Panc1 (cell line): ENCODE results near the gene TMPRSS3. TPM values are rescaled to one million over a fixed set of nuclear protein-coding genes. Genes with fewer than 3 reads are reported as not detected.

ENCODE experiments used
- ATAC-seq: fragments of 200-7000 bp; cut with Tn5 transposase; 2 replicates; pipeline ENCODE4 v1.9.1; 2020; ENCODE audit warnings: mild to moderate bottlenecking, moderate library complexity
- BruUV-seq: library from RNA; stranded (reverse); fragments of 400-500 nt; replicated peaks from 2 replicates; lab custom pipeline; 2021; lab: Mats Ljungman, UMichigan
- CTCF ChIA-PET: fragments of 300-600 bp; sonication (Branson Sonifier 250); formaldehyde crosslinking; loops from one replicate; lab custom pipeline; 2022; ENCODE audit warnings: antibody characterized with exemption; lab: Charles Lee
- POLR2A ChIA-PET: fragments of 300-600 bp; sonication (Branson Sonifier 250); formaldehyde crosslinking; loops from one replicate; lab custom pipeline; 2022; ENCODE audit warnings: antibody characterized with exemption; lab: Charles Lee
- DNase-seq: peaks from one replicate; pipeline ENCODE4 v3.0.0-alpha.2; 2010; ENCODE audit warnings: low read depth, low spot score
- H3K27ac ChIP-seq: 2 replicates; pipeline ENCODE4 v1.5.1; 2011; ENCODE audit warnings: mild to moderate bottlenecking, low read length, inconsistent platforms
- H3K27me3 ChIP-seq: fragments of 200-500 bp; sonication (Bioruptor generic); 2 replicates; pipeline ENCODE4 v1.6.0; 2014; ENCODE audit warnings: low read length, inconsistent platforms; ENCODE audit not compliant: control insufficient read depth, insufficient read depth
- H3K36me3 ChIP-seq: fragments of 200-500 bp; sonication (Bioruptor generic); 2 replicates; pipeline ENCODE4 v1.5.1; 2014; ENCODE audit warnings: inconsistent platforms, mild to moderate bottlenecking, low read length, moderate library complexity; ENCODE audit not compliant: control insufficient read depth, insufficient read depth
- H3K4me1 ChIP-seq: 2 replicates; pipeline ENCODE4 v1.5.1; 2011; ENCODE audit warnings: inconsistent platforms, mild to moderate bottlenecking, low read length, moderate library complexity; ENCODE audit not compliant: control insufficient read depth, insufficient read depth
- H3K4me3 ChIP-seq, 2 experiments: 2 replicates each; pipeline ENCODE4 v1.5.1; 2011 to 2012; ENCODE audit warnings: low read depth in 2 of 2, low read length in 2 of 2, mild to moderate bottlenecking in 2 of 2, inconsistent platforms in 1 of 2, moderate library complexity in 1 of 2
- H3K9me3 ChIP-seq: fragments of 200-500 bp; sonication (Bioruptor generic); 2 replicates; pipeline ENCODE4 v1.5.1; 2014; ENCODE audit warnings: low read depth, mild to moderate bottlenecking, inconsistent platforms, low read length, moderate library complexity; ENCODE audit not compliant: control insufficient read depth, insufficient read depth
- POLR2AphosphoS5 ChIP-seq: IDR thresholded peaks from 2 replicates; pipeline ENCODE4 v1.6.1; 2012; ENCODE audit warnings: mild to moderate bottlenecking, low read depth, low read length, moderate library complexity
- REST ChIP-seq, 2 experiments: IDR thresholded peaks; 2 replicates each; pipeline ENCODE4 v1.6.1; 2011 to 2012; ENCODE audit warnings: low read depth in 2 of 2, control low read depth in 1 of 2, low read length in 1 of 2, mild to moderate bottlenecking in 1 of 2, moderate library complexity in 1 of 2; ENCODE audit not compliant: insufficient read depth in 1 of 2
- SIN3A ChIP-seq: IDR thresholded peaks from 2 replicates; pipeline ENCODE4 v1.6.1; 2012; ENCODE audit warnings: low read depth, mild to moderate bottlenecking, low read length, moderate library complexity, borderline replicate concordance; ENCODE audit not compliant: insufficient read depth
- TCF7L2 ChIP-seq: IDR thresholded peaks from 2 replicates; pipeline ENCODE4 v1.6.1; 2011; ENCODE audit warnings: mild to moderate bottlenecking, low read depth, low read length, inconsistent platforms
- in situ Hi-C: cut with HindIII; loops from 2 replicates; pipeline ENCODE4 v1.10.0; 2016; ENCODE audit warnings: low sequenced_read_pairs, low pct_unique_long_range_greater_than_20kb
- intact Hi-C: fragments of 100-400 bp; cut with micrococcal nuclease; formaldehyde crosslinking; loops from one replicate; pipeline ENCODE4 v1.10.0; 2022; ENCODE audit not compliant: unreplicated experiment
- total RNA-seq: library from RNA; stranded (reverse); gene quantifications from one replicate; pipeline ENCODE4 v1.2.1, GENCODE V29; 2021; ENCODE audit not compliant: unreplicated experiment
- TF ChIP-seq, protein P1 (sequence below): fragments of 450-650 bp; IDR thresholded peaks from 2 replicates; pipeline ENCODE4 v1.5.1; 2017; ENCODE audit warnings: mild to moderate bottlenecking

Gene TMPRSS3
- total RNA-seq, 1 experiment from 2014 or later, result not detected

GRCh38 chr21:42440187-42440792 is 44.4 kb upstream of the TMPRSS3 start:
- Histone ChIP-seq H3K36me3 (no peaks in the 10 kb centered on the region), H3K4me3 (no peak overlapping the region), H3K27me3 (no peaks in the 10 kb centered on the region), H3K4me1 (no peaks in the 10 kb centered on the region), H3K9me3 (no peaks in the 10 kb centered on the region), H3K27ac (no peak overlapping the region)
- in situ Hi-C loops, result no loop called here
- CTCF ChIA-PET, result no interaction called here
- no TSS peak for BruUV-seq
- POLR2A ChIA-PET, result no interaction called here
- no peak for DNase-seq
- intact Hi-C loops, result no loop called here
- TF ChIP-seq TCF7L2 (no peak), REST (IDR thresholded peaks at IDR 0.05; ENCODE audit: insufficient read depth in 1 of 2, low read depth in 2 of 2, low read length in 1 of 2) (no peak), POLR2AphosphoS5 (no peak), SIN3A (no peak)
- TF ChIP-seq, protein P1, sequence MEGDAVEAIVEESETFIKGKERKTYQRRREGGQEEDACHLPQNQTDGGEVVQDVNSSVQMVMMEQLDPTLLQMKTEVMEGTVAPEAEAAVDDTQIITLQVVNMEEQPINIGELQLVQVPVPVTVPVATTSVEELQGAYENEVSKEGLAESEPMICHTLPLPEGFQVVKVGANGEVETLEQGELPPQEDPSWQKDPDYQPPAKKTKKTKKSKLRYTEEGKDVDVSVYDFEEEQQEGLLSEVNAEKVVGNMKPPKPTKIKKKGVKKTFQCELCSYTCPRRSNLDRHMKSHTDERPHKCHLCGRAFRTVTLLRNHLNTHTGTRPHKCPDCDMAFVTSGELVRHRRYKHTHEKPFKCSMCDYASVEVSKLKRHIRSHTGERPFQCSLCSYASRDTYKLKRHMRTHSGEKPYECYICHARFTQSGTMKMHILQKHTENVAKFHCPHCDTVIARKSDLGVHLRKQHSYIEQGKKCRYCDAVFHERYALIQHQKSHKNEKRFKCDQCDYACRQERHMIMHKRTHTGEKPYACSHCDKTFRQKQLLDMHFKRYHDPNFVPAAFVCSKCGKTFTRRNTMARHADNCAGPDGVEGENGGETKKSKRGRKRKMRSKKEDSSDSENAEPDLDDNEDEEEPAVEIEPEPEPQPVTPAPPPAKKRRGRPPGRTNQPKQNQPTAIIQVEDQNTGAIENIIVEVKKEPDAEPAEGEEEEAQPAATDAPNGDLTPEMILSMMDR, result no peak
- no peak for ATAC-seq

- TF ChIP-seq TCF7L2 (no peak), POLR2AphosphoS5 (no peak)
- CTCF ChIA-PET, result no interaction called here
- H3K36me3 ChIP-seq, result no peaks in the 10 kb centered on the region
- H3K4me3 ChIP-seq, result no peak overlapping the region
- POLR2A ChIA-PET, result no interaction called here
- H3K4me1 ChIP-seq, result no peaks in the 10 kb centered on the region
- no TSS peak for BruUV-seq
- intact Hi-C loops (no loop called here), in situ Hi-C loops (no loop called here)
- no peaks in the 10 kb centered on the region for H3K27me3 ChIP-seq
- DNase-seq (no peak), ATAC-seq (no peak)
- no peaks in the 10 kb centered on the region for H3K9me3 ChIP-seq
- no peak overlapping the region for H3K27ac ChIP-seq
Measured at GRCh38 chr21:42439284-42440186, 43.7 kb upstream of the TMPRSS3 start.
